Thymus (tissue), 11 donors: Measurements from ENCODE around the gene EPS8L1. TPM values are rescaled to one million over a fixed set of nuclear protein-coding genes. Genes with fewer than 3 reads are reported as not detected.

Experiments used
- DNase-seq, 9 donors: peaks; one replicate each; pipeline ENCODE4 v3.0.0-alpha.2; 2013; ENCODE audit warnings: low spot score in 9 of 9, low read depth in 6 of 9, missing footprints in 1 of 9
- H3K27ac ChIP-seq, 2 donors: one replicate each; pipeline ENCODE4 v1.5.1; 2013; ENCODE audit warnings: control low read depth in 1 of 2, low read depth in 1 of 2, low read length in 1 of 2, mild to moderate bottlenecking in 1 of 2, moderate library complexity in 1 of 2
- H3K27me3 ChIP-seq, 2 donors: one replicate each; pipeline ENCODE4 v1.5.1; 2013; ENCODE audit warnings: low read length in 1 of 2; ENCODE audit not compliant: control insufficient read depth in 2 of 2, insufficient read depth in 1 of 2
- H3K36me3 ChIP-seq, 2 donors: one replicate each; pipeline ENCODE4 v1.5.1; 2013; ENCODE audit warnings: low read length in 1 of 2, mild to moderate bottlenecking in 1 of 2, moderate library complexity in 1 of 2; ENCODE audit not compliant: control insufficient read depth in 2 of 2, insufficient read depth in 2 of 2
- H3K4me1 ChIP-seq, 2 donors: one replicate each; pipeline ENCODE4 v1.5.1; 2013; ENCODE audit warnings: low read length in 2 of 2; ENCODE audit not compliant: control insufficient read depth in 2 of 2, insufficient read depth in 2 of 2
- H3K4me3 ChIP-seq, 2 donors: one replicate each; pipeline ENCODE4 v1.5.1; 2013; ENCODE audit warnings: low read length in 2 of 2, control low read depth in 1 of 2, mild to moderate bottlenecking in 1 of 2
- H3K9me3 ChIP-seq, 2 donors: one replicate each; pipeline ENCODE4 v1.5.1; 2013; ENCODE audit warnings: low read length in 1 of 2, mild to moderate bottlenecking in 1 of 2; ENCODE audit not compliant: control insufficient read depth in 2 of 2, insufficient read depth in 1 of 2
- WGBS: extraction: QIAGEN DNeasy Blood & Tissue Kit; methylation state at CpG from one replicate; pipeline ENCODE4 v1.1.7; 2013; 5-methylcytosine and 5-hydroxymethylcytosine counted together
- polyA plus RNA-seq: library from polyadenylated mRNA; stranded (reverse); fragments of 200-250 nt; gene quantifications from one replicate; pipeline ENCODE4 v1.2.3, GENCODE V29; 2013
- total RNA-seq: library from RNA; stranded (reverse); fragments of 120-200 nt; gene quantifications from one replicate; pipeline ENCODE4 v1.2.4, GENCODE V29; 2013
- donor health status: healthy.

EPS8L1 gene
- total and polyA plus RNA-seq, 2 donors = 2.3 to 26.6 TPM

DNA sequence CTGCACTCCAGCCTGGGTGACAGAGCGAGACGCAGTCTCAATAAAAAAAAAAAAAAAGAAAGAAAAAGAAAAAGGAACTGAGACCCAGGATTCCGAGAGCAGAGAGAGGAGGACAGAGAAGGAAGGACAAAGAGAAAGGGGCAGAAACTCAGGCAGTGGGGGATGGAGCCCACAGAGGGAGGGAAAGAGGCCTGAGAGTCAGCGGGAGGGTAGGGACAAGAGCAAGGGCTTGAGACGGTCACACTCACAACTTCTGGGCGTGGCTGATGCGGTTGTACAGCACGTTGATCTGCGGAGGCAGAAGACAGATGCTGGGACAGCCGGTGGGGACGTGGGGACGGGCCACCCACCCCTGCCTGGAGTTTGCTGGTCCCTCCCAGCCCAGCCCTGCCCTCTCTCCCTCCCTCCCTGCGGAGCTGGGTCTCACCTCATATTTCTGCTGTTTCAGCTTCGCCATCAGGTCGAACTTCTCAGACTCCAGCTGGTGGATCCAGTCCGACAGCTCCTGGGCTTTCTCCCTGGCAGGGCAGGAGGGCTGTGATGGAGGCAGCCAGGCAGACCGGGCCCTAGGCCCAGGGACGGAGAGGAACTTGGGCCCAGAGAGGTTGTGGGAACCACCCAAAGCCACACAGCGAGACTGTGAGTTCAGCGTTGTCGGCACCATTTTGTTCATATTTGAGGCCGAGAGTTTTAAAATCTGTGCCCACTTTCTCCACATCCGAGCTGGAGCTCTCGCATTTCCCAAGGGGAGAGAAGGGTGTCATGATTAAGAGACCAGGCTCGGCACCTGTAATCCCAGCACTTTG lies 58.2 kb downstream of the EPS8L1 start:
- Histone ChIP-seq H3K4me3 (no peak overlapping the region), H3K27ac (no peak overlapping the region), H3K4me1 (no peaks in the 10 kb centered on the region), H3K27me3 (peaks cover 0 to 34% of the 10 kb centered on the region in 2 donors), H3K36me3 (no peaks in the 10 kb centered on the region), H3K9me3 (no peaks in the 10 kb centered on the region)
- DNase-seq = no peak
- 83% methylated on average over 25 of the region's 25 CpGs for WGBS

GRCh38 chr19:55134736-55135135 lies 59.1 kb downstream of the EPS8L1 start:
- H3K9me3 ChIP-seq = no peaks in the 10 kb centered on the region
- WGBS = 1% methylated on average over 2 of the region's 3 CpGs
- no peak overlapping the region for H3K27ac ChIP-seq
- H3K4me1 ChIP-seq = no peaks in the 10 kb centered on the region
- H3K4me3 ChIP-seq = no peak overlapping the region
- no peak for DNase-seq
- H3K27me3 ChIP-seq = peaks cover 0 to 32% of the 10 kb centered on the region in 2 donors
- no peaks in the 10 kb centered on the region for H3K36me3 ChIP-seq

GRCh38 chr19:55136399-55137102 lies 60.9 kb downstream of the EPS8L1 start:
- no peak for DNase-seq
- Histone ChIP-seq H3K27ac (no peak overlapping the region), H3K4me3 (no peak overlapping the region), H3K36me3 (no peaks in the 10 kb centered on the region), H3K4me1 (no peaks in the 10 kb centered on the region), H3K9me3 (no peaks in the 10 kb centered on the region), H3K27me3 (peaks cover 5 to 35% of the 10 kb centered on the region in 2 donors)
- WGBS = 90% methylated on average over 17 of the region's 17 CpGs

Other genes with a start within 250 kb of the EPS8L1 start
- gene KIR2DS4, start 243.2 kb upstream of the EPS8L1 start, total RNA-seq = not detected
- 0.07 TPM for gene KIR2DS4, start 243.2 kb upstream of the EPS8L1 start, polyA plus RNA-seq
- gene KIR3DL2, start 225.4 kb upstream of the EPS8L1 start, total RNA-seq = not detected
- gene KIR3DL2, start 225.4 kb upstream of the EPS8L1 start, polyA plus RNA-seq = 0.21 TPM
- 0.71 TPM for gene FCAR, start 201.6 kb upstream of the EPS8L1 start, total RNA-seq
- 0.32 TPM for gene FCAR, start 201.6 kb upstream of the EPS8L1 start, polyA plus RNA-seq
- gene NCR1, start 169.7 kb upstream of the EPS8L1 start, total RNA-seq = 0.52 TPM
- gene NCR1, start 169.7 kb upstream of the EPS8L1 start, polyA plus RNA-seq = 0.46 TPM
- gene NLRP7, start 128.3 kb upstream of the EPS8L1 start, total RNA-seq = 0.19 TPM
- 0.18 TPM for gene NLRP7, start 128.3 kb upstream of the EPS8L1 start, polyA plus RNA-seq
- 9.8 TPM for gene NLRP2, start 109.5 kb upstream of the EPS8L1 start, total RNA-seq
- gene NLRP2, start 109.5 kb upstream of the EPS8L1 start, polyA plus RNA-seq = 9.2 TPM
- gene GP6, start 37.6 kb upstream of the EPS8L1 start, total RNA-seq = not detected
- gene GP6, start 37.6 kb upstream of the EPS8L1 start, polyA plus RNA-seq = 0.16 TPM
- 6.2 TPM for gene RDH13, start 12.7 kb upstream of the EPS8L1 start, total RNA-seq
- 6.5 TPM for gene RDH13, start 12.7 kb upstream of the EPS8L1 start, polyA plus RNA-seq
- gene PPP1R12C, start 41.8 kb downstream of the EPS8L1 start, total RNA-seq = 42.9 TPM
- 194 TPM for gene PPP1R12C, start 41.8 kb downstream of the EPS8L1 start, polyA plus RNA-seq
- 4.3 TPM for gene TNNT1, start 73.3 kb downstream of the EPS8L1 start, total RNA-seq
- gene TNNT1, start 73.3 kb downstream of the EPS8L1 start, polyA plus RNA-seq = 11.9 TPM
- gene TNNI3, start 81.9 kb downstream of the EPS8L1 start, total RNA-seq = 0.14 TPM
- gene TNNI3, start 81.9 kb downstream of the EPS8L1 start, polyA plus RNA-seq = 0.75 TPM
- gene DNAAF3, start 90.7 kb downstream of the EPS8L1 start, total RNA-seq = 0.24 TPM
- 0.64 TPM for gene DNAAF3, start 90.7 kb downstream of the EPS8L1 start, polyA plus RNA-seq
- gene SYT5, start 104.4 kb downstream of the EPS8L1 start, total RNA-seq = 0.24 TPM
- gene SYT5, start 104.4 kb downstream of the EPS8L1 start, polyA plus RNA-seq = 0.32 TPM
- gene PTPRH, start 133.6 kb downstream of the EPS8L1 start, total RNA-seq = 0.28 TPM
- 0.14 TPM for gene PTPRH, start 133.6 kb downstream of the EPS8L1 start, polyA plus RNA-seq
- 1.7 TPM for gene TMEM86B, start 152.9 kb downstream of the EPS8L1 start, total RNA-seq
- gene TMEM86B, start 152.9 kb downstream of the EPS8L1 start, polyA plus RNA-seq = 39.7 TPM
- 36.0 TPM for gene PPP6R1, start 183.1 kb downstream of the EPS8L1 start, total RNA-seq
- gene PPP6R1, start 183.1 kb downstream of the EPS8L1 start, polyA plus RNA-seq = 48.5 TPM
- 16.4 TPM for gene HSPBP1, start 204.2 kb downstream of the EPS8L1 start, total RNA-seq
- 21.8 TPM for gene HSPBP1, start 204.2 kb downstream of the EPS8L1 start, polyA plus RNA-seq
- gene BRSK1, start 208.1 kb downstream of the EPS8L1 start, total RNA-seq = 3.1 TPM
- 2.9 TPM for gene BRSK1, start 208.1 kb downstream of the EPS8L1 start, polyA plus RNA-seq
- gene TMEM150B, start 249.5 kb downstream of the EPS8L1 start, total RNA-seq = 0.76 TPM
- 2.0 TPM for gene TMEM150B, start 249.5 kb downstream of the EPS8L1 start, polyA plus RNA-seq